ENCODE data around the gene VAV2.

The VAV2 gene

GRCh38 chr9:133878402-133878801 is 113.7 kb downstream of the VAV2 start:
- no peak overlapping the region for H3K4me3 ChIP-seq (ENCODE audit: low read depth, low read length)
- DNase-seq (ENCODE audit: low read depth) = no peak
- TF ChIP-seq CTCF (IDR thresholded peaks at IDR 0.05; ENCODE audit: insufficient read depth, low read depth, low read length, missing control alignments) = no peak

GRCh38 chr9:133877967-133878366 is 114.2 kb downstream of the VAV2 start:
- TF ChIP-seq CTCF (IDR thresholded peaks at IDR 0.05; ENCODE audit: insufficient read depth, low read depth, low read length, missing control alignments) = no peak
- DNase-seq (ENCODE audit: low read depth) = no peak
- no peak overlapping the region for H3K4me3 ChIP-seq (ENCODE audit: low read depth, low read length)

- H3K4me3 ChIP-seq (ENCODE audit: low read depth, low read length) = no peak overlapping the region
- no peak for DNase-seq (ENCODE audit: low read depth)
- no peak for TF ChIP-seq CTCF (IDR thresholded peaks at IDR 0.05; ENCODE audit: insufficient read depth, low read depth, low read length, missing control alignments)
Observed at GRCh38 chr9:133877327-133877726, 114.8 kb downstream of the VAV2 start.

GRCh38 chr9:133876836-133877235 is 115.3 kb downstream of the VAV2 start:
- no peak for DNase-seq (ENCODE audit: low read depth)
- no peak overlapping the region for H3K4me3 ChIP-seq (ENCODE audit: low read depth, low read length)
- no peak for TF ChIP-seq CTCF (IDR thresholded peaks at IDR 0.05; ENCODE audit: insufficient read depth, low read depth, low read length, missing control alignments)

- TF ChIP-seq CTCF (IDR thresholded peaks at IDR 0.05; ENCODE audit: insufficient read depth, low read depth, low read length, missing control alignments) = peak; percentile 22
- no peak overlapping the region for H3K4me3 ChIP-seq (ENCODE audit: low read depth, low read length)
- DNase-seq (ENCODE audit: low read depth) = no peak
Observed at GRCh38 chr9:133876144-133876543, 116.0 kb downstream of the VAV2 start.

- DNase-seq (ENCODE audit: low read depth) = no peak
- no peak for TF ChIP-seq CTCF (IDR thresholded peaks at IDR 0.05; ENCODE audit: insufficient read depth, low read depth, low read length, missing control alignments)
- no peak overlapping the region for H3K4me3 ChIP-seq (ENCODE audit: low read depth, low read length)
Observed at GRCh38 chr9:133875131-133875530, 117.0 kb downstream of the VAV2 start.

- H3K4me3 ChIP-seq (ENCODE audit: low read depth, low read length) = no peak overlapping the region
- no peak for DNase-seq (ENCODE audit: low read depth)
- no peak for TF ChIP-seq CTCF (IDR thresholded peaks at IDR 0.05; ENCODE audit: insufficient read depth, low read depth, low read length, missing control alignments)
Observed at GRCh38 chr9:133874659-133875058, 117.5 kb downstream of the VAV2 start.
